Epithelial cell of esophagus (primary cell): Measurements from ENCODE around the gene SH2D7.

Experiments used
- DNase-seq: peaks from one replicate; pipeline ENCODE4 v3.0.0; 2010; ENCODE audit warnings: low read depth
- H3K4me3 ChIP-seq: 2 replicates; pipeline ENCODE4 v1.5.1; 2011; ENCODE audit warnings: mild to moderate bottlenecking, low read length, control low read depth
- TF ChIP-seq, protein P1 (sequence below): IDR thresholded peaks from 2 replicates; pipeline ENCODE4 v1.5.1; 2011; ENCODE audit warnings: low read depth, mild to moderate bottlenecking, low read length, control low read depth, inconsistent platforms; ENCODE audit not compliant: insufficient read depth; ENCODE audit errors: missing control alignments

SH2D7 gene

DNA sequence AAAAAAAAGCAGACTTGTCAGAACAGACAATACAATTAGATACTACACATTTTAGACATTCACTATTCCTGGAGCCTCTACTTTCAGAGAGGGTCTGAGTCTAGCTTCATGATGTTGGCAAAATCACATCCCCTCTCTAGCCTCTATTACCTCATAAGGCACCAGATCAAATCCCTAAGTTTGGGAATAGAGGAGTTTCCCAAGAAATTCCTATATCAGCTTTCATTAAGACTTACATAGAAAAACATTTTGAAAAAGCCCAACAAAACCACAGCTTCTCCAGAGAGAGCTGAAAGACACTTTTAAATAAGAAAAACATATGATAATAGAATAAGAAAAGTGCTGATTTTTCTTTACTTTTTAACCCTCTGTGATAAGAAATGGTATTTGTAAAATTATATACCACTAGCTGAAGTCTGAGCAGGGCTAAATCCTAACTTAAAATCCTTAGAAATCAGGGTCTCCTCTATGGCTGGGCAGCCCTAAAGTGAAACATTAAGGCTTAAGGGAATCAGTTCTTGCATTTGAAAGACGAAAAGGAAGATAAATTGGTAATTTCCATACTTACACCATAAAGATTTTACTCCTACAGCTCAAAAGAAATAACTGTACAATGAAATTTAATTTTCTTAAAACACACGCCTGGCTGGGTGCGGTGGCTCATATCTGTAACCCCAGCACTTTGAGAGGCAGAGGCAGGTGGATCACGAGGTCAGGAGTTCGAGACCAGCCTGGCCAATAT is 19.1 kb upstream of the SH2D7 start:
- H3K4me3 ChIP-seq, result no peak overlapping the region
- no peak for DNase-seq
- TF ChIP-seq, protein P1, sequence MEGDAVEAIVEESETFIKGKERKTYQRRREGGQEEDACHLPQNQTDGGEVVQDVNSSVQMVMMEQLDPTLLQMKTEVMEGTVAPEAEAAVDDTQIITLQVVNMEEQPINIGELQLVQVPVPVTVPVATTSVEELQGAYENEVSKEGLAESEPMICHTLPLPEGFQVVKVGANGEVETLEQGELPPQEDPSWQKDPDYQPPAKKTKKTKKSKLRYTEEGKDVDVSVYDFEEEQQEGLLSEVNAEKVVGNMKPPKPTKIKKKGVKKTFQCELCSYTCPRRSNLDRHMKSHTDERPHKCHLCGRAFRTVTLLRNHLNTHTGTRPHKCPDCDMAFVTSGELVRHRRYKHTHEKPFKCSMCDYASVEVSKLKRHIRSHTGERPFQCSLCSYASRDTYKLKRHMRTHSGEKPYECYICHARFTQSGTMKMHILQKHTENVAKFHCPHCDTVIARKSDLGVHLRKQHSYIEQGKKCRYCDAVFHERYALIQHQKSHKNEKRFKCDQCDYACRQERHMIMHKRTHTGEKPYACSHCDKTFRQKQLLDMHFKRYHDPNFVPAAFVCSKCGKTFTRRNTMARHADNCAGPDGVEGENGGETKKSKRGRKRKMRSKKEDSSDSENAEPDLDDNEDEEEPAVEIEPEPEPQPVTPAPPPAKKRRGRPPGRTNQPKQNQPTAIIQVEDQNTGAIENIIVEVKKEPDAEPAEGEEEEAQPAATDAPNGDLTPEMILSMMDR, result no peak

DNA sequence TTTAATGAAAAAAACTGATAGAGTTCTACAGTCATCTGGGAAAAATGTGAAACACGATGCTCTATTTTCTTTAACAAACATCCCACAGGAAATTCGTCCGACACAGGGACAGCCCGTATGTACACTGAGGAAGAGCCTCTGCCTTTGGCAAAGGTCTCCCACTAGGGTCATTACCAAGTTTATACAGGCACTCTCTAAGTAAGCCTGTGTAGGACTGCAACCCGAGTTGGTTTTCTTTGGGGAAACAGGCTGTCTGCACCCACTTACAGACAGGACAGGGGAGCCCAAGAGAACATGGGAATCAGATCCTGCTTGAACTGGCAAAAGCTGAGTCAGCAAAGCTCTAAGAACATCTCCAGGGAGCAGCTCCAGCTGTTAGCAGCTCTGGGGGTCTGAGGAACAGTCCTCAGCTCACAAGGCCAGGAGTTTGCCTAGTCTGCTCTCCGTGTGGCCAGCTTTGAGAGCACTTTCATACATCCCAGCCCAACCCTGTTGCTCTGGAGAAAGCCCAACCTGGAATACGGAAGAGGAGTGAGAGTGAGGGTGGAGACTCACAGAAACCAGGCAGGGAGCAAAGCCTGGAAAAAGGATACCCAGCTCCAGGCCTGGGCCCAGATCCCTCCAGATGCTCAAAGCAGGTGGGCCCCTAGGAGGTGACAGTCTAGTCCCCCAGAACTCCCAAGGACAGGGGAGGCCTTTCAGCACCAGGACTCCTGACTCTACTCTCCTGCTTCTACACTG is 16.7 kb upstream of the SH2D7 start:
- TF ChIP-seq, protein P1, result no peak
- DNase-seq, result peak; percentile 79
- peak overlapping the region; percentile 78 for H3K4me3 ChIP-seq

DNA sequence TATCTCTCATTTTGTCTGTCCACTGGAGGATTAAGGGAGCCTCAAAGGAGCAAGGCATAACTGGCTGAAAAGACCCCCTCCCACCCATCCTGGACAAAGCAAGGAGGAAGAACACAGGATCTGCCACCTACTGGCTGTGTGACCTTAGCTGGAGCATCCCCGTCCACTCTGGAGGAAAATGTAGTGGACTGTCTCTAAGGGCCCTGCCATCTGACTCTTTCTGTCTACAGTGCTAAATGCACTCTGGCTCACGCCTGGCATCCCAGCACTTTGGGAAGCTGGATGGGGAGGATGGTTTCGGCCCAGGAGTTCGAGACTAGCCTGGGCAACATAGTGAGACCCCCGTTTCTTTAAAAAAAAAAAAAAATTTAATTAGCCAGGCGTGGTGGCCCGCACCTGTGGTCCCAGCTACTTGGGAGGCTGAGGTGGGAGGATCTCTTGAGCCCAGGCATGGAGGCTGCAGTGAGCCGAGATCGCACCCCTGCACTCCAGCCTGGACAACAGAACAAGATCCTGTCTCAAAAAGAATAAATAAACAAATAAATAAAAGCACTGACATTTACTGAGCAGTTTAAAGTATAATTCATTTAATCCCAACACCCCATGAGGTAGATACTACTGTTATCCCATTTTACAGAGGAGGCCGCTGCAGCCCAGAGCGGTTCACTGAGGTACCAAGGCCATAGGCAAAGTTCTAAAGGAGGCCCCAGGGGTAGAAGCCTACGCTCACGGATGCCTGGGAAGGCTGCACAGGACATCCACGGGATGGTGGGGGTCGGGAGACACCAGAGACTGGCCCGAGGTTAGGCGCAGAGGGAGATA is 15.9 kb upstream of the SH2D7 start:
- H3K4me3 ChIP-seq, result peak overlapping the region; percentile 78
- DNase-seq, result no peak
- TF ChIP-seq, protein P1, result no peak

DNA sequence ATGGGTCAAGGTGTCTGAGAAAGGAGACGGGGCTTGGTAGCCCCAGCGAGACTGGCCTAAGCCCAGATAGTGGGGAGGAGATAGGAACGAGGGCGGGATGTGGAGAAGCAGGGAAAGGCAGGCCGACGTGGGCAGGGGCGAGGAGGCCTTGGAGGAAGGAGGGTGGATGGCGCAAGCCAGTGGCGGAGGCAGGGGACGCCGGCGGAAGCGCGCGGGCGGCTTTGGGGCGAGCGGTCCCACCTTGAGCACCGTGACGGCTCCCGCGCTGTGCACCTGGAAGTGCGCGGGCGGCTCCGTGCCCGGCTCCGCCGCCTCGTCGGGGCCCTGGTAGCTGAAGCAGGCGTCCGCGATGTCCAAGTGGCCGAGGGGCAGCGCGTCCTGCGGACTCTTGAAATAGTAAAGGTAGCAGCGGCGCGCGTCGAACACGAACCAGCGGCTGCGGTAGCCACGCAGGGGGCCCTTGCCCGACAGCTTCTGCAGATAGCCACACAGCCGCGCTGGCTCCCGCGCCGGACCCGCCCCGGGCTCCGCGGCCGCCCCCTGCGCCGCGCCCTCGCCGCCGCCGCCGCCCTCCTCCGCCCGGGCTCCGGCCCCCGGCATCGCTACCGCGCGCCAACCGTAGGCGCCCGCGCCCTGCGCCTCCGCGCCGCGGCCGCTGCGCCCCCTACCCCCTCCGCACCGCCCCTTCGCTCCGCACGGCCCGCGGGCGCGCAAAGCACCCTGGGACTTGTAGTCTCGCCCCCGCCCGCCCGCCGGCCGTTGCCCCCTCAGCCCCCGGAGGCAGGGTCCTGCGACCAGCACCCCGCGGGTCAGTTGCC is 15.1 kb upstream of the SH2D7 start, which contains the start of gene TBC1D2B:
Gene TBC1D2B (minus strand): TSS at position 659 of the 818 bp plus-strand sequence. CDS start 59 bp downstream, at position 600.
- peak; percentile 59 for DNase-seq
- H3K4me3 ChIP-seq, result peak within 1 kb of the TSS; percentile 78
- TF ChIP-seq, protein P1, result no peak

DNA sequence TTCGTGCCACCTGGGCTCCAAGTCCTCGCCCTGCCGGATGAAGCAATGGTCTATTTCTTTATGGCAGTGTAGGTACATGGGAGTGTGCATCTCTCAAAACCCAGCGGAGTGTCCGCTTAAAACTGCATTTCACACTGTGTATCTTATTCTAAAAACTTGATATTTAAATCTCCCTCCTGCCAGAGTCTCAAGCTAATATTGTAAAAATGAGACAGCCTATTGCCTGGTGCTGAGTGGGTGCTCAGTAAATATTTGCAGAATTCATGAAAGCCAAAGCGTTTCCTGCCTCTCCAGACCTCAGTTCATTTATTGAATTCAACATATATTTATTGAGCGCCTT is 14.5 kb upstream of the SH2D7 start:
- no peak for DNase-seq
- peak overlapping the region; percentile 44 for H3K4me3 ChIP-seq
- TF ChIP-seq, protein P1, result no peak

DNA sequence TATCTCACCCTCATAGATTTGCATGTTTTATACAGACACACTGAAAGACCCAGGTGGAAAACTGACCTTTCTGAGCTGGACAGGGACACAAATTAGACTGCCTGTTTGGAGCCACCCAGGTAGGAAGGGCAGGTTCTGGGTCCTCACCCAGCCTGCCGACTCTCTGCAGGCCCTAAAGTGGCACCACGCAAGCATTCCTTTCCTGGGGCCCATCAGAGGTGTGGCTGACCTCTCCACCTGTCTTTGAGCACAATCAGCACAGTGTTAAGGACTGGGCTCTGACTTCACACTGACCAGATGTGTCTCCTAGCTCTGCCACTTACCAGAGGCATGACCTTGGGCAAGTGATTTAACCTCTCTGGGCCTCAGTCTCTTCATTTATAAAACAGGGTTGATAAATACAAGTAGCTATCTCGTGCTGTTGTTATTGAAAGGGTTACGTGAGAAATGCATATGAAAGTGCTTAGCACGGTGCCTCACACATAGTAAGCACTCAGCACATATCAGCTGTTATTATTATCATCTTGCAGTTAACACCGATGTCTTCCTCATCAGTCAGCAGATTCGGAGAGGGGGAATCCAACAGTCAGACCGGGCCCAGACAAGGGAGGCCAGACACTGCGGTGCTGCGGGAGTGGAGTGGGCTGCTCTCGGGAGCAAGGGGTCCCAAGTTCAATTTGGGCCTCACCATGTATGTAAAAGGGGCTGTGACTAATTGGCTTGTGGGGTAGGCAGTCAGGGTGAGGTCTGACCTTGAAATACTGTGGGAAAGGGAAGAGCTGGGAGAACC is 12.9 kb upstream of the SH2D7 start:
- no peak overlapping the region for H3K4me3 ChIP-seq
- no peak for DNase-seq
- TF ChIP-seq, protein P1, result no peak
